T-helper 2 cell treated with Interferon-gamma antibody and Interleukin-4, amounts not matched to agents 100 ng/mL and 5 ng/mL, for 36 hours (primary cell): ENCODE data around the gene MBD3. TPM values are rescaled to one million over a fixed set of nuclear protein-coding genes. Genes with fewer than 3 reads are reported as not detected.

Experiments used
- intact Hi-C: fragments of 100-400 bp; cut with micrococcal nuclease; formaldehyde crosslinking; loops from one replicate; pipeline ENCODE4 v1.15.1; 2023
- total RNA-seq: library from RNA; stranded (reverse); gene quantifications from 2 replicates; pipeline ENCODE4 v1.2.3, GENCODE V29; 2022

Gene MBD3
- total RNA-seq, 1 donor from 2014 or later = 107 TPM

DNA sequence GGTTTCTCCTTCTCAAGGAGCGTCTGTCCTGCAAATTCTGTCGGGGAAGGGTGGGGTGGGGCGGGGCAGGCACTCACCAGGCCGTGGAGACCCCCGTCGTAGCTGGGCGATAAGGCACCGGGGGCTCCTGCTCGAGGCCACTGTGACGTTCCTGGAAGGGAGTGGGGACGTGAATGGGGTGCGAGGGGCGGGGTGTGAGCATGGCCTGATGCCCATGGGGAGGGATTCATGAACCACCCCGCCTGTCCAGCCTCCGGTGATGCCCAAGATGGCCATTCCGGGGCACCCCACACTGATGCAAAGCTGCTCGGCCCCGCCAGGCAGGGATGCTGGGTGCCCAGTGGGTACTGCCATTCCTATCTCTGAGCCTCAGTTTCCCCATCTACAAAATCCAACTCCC is 27.0 kb upstream of the MBD3 start:
- intact Hi-C loops = no loop called here

DNA sequence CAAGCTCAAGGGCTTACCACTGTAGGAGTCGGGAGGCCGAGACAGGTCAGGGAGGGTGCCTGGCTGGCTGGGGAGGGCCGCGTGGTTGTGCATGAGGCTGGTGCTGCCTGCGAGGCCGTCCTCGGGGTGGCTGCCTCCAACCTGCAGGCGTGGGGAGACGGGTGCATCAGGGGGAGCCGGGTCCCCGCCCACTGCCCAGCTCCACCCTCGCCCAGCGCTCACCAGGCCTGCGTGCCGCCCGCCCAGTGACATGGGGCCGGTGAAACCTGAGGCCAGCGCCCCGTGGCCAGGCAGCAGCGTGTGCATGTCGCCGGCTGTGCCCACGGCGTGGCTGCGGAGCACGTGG is 26.4 kb upstream of the MBD3 start:
- intact Hi-C loops = no loop called here

DNA sequence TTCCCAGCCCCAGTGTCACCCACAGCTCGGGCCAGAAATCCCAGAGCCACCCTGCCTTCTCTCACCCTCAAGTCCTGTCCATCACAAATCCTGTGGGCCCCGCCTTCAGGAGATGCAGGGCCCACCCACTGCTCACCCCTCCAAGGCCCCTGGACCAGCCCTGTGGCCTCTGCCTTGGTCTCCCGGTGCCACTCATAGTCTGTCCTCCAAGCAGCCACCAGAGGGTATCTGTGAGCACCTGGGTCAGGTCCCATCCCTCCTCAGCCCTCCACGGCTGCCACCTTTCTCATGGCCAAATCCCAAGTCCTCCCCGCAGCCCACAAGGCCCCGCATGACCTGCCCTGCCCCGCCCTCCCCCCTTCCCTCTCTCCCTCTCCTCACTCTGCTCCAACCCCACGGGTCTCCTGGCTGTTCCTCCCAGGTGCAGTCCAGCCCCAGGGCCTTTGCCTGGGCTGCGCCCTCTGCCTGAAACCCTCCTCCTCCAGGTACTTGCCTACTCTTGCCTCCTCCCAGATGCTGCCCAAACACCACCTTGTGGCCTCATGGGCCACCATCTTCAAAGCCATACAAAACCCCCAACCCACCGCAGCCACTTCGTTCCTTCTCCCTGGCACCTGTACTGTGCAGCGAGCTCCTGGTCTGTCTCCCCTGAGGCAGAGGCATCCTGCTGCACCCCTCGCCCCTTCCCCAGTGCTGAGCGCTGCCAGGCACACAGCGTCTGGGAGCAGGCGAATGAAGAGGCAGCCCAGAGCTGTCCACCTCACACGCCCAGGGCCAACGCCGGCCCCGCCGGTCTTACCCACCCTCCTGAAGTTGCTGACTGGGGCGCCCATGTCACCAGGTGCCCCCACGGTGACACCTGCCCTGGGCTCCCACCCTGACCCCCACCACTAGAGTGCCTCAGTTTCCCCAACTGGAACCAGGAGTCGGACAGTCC is 25.8 kb upstream of the MBD3 start:
- intact Hi-C loops = no loop called here

DNA sequence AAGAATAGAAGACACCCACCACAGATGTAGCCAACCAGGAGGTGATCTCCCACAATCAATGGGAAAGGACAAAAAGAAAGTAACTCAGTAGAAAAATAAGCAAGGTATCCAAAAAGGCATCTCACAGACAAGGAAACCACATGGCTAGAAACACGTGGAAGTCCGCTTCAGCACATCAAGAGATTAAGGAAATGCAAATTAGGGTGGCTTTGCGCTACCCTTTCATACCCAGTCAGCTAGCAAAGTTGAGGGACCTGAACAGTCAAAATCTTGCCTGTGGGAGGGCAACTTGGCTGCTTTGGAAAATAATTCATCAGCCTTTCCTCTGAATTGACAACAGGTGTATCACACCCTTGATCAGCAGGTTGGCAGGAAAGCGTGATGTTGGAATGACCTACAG is 24.2 kb upstream of the MBD3 start:
- intact Hi-C loops = no loop called here

DNA sequence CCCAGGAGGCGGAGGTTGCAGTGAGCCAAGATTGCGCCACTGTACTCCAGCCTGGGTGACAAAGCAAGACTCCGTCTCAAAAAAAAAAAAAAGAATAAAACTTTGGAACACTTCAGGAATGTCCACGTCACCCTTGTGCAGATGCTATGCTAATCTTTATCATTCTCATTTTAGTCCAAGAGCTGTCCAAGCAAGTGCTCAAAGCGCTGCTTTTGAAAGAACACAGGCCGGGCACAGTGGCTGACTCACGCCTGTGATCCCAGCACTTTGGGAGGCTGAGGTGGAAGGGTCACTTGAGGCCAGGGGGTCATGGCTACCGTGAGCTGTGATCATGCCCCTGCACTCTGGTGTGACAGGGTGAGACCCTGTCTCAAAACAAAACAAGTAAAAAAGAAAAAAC is 23.7 kb upstream of the MBD3 start:
- intact Hi-C loops = no loop called here

DNA sequence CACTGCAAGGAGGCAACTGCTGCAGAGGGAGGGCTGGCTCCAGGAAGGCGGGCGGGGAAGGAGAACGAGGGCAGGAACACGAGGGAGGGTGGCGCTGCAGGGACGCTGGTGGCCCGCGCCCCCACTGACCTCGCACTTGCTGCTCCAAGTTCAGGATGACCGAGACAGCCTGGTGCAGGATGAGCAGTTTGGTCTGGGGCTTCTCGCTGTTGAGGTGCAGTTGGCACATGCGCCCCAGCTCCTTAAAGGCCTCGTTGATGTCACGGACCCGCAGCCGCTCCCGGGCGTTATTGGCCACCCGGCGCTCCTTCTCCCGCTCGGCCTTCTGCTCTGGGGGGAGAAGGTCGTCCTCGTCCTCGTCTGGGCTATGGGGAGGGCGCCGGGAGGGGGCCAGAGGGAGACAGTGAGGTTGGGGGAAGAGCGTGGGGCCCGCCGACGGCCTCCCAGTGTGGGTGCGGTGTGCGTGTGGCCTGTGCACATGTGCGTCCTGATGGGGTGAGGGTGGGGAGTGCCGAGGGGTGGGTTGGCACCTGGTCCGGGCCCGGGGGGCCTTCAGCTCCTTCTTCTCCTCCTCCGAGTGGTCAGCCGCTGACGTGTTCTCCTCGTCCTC is 22.6 kb upstream of the MBD3 start:
- intact Hi-C loops = no loop called here

DNA sequence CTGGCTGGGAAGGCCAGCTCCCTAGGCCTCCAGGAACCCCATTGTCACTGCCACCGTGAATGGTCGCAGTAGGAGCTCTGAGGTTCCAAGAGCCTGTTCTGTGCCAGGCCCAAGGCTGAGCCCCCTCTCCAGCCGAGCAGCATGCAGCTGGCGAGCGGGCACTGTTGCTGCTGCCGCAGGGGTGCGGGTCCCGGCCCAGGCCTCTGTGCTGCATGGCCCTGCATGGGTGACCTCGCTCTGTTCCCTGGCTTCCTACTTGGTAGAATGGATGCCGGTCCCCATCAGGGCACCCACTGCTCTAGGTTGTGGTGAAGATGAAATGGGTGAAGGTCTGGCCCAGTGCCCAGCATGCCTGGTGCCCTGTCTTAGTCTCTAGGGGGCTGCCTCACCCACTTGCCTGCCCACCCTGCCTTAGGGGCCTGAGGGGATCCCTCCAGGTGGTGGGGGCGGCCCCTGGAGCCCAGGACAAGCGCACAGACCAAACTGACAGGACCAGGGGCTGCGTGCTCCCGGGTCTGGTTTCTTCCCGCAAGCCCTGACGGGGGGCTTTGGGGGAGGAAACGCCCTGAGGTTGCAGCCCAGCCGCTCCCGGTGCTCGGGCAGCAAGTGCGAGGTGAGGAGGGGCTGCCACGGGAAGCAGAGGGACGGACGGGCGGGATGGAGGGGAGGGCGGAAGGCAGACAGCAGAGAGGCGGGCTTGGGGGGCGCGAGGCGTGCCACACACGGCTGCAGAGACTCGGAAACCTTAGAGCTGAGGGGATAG is 21.3 kb upstream of the MBD3 start:
- intact Hi-C loops = no loop called here

DNA sequence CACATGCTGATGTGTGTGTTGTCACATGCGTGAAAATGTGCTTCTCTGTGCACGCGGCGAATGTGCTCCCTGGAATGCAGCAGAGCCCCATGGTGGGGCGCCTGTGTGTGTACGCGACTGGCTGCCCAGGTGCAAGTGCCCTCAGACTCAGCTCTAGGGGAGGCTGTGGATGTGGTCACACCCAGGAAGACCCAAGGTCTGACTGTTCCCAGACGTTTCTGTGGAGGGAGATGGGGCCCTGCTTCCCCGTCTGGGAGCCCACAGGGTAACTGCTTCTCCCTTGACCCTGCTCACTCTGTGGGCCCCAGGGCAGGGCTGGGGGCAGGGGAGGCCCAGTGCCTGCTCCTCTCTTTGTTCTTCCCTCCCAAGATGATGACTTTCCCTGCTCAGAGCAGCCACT is 20.5 kb upstream of the MBD3 start:
- intact Hi-C loops = no loop called here

DNA sequence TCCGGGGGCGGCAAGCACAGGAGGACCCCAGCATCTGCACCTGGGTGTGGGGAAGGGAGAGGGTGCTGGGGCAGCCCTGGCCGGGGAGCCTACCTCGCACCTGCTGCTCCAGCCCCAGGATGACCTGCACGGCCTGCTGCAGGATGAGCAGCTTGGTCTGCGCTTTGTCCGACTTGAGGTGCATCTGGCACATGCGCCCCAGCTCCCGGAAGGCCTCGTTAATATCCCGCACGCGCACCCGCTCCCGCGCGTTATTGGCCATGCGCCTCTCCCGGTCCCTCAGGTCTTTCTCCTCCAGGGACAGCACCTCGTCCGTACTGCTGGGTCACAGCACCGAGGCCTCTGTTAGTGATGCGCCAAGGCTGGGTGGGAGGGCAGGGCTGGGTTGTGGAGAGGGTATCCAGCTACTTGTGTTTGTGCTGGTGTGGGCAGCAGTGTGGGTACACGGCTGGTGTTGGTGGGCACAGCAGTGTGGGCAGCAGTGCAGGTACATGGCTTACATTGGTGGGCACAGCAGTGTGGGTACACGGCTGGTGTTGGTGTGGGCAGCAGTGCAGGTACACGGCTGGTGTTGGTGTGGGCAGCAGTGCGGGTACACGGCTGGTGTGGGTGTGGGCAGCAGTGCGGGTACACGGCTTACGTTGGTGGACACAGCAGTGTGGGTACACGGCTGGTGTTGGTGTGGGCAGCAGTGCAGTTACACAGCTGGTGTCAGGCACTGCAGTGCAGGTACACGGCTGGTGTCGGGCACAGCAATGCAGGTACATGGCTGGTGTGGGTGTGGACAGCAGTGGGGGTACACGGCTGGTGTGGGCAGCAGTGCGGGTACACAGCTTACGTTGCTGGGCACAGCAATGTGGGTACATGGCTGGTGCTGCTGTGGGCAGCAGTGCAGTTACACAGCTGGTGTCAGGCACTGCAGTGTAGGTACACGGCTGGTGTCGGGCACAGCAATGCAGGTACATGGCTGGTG is 19.7 kb upstream of the MBD3 start:
- intact Hi-C loops = no loop called here

DNA sequence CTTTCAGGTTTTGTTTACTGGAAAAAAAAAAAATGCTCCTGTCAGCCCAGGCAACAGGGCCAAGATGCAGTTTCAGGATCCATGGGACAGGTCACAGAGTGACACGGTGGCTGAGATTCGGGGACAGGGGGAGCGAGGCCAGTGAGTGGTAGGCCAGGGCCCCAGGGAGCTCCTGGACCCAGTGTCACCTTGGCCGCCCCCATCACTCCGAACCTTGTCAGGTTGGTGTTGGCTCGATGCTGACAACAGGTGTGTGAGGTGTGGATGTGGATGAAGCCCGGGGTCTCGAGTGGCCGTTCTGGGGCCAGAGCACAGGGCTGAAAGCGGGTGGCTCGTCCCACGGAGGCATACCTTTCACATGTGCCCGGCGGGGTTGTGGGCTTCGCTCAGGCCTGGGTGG is 18.7 kb upstream of the MBD3 start:
- intact Hi-C loops = no loop called here

DNA sequence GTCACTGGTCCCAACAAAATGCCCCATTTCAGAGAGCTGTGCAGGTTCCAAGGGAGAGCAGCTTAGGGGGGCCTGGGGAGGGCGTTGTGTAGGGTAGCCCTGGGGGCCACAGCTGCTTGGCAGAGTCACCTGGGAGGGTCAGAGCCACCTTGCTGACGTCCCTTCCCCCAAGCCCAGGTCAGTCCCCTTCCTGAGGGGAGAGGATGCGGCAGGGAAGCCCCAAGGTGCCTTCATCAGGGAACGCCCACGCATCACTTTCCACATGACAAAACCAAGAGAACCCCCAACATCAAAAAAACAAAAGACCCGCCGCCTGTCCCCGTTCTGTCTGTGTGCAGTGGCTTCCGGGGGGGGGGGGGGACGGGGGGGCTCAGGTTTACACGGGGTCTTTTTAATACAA is 17.9 kb upstream of the MBD3 start:
- intact Hi-C loops = no loop called here

DNA sequence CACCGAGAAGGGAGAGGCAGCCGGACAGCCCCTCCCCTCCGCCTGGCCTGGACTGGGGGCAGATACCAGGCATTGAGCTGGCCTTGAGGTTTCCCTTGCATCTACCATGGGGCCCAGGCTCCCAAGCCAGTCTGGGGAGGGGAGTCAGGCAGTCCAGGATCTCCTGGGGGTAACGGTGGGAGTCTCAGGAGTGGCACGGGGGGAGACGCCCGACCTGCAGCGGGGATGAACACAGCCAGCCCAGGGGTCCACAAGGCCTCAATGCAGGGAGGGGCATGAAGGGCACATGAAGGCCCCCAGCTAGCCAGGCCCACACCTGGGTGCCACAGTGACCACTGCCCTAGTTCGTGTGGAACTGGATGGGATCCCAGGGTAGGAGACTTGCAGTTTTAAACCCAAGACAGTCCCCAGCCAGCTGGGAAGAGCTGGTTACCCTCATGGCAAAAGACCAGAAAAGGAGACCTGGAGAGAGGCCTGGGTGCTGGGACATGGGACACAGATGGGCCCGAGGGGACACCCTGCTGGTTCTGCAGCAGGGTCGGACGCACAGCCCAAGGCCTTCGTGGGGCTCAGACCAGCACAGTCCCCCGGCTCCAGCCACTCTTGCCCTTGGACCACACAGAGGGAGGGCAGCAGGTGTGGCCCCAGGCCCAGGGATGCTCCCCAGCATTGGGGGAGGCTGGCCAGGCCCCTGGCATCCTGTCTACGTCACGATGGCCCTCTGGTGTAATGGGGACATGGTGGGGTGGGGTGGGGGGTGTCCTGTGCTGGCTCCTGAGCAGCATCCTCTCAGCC is 17.2 kb upstream of the MBD3 start:
- intact Hi-C loops = no loop called here

DNA sequence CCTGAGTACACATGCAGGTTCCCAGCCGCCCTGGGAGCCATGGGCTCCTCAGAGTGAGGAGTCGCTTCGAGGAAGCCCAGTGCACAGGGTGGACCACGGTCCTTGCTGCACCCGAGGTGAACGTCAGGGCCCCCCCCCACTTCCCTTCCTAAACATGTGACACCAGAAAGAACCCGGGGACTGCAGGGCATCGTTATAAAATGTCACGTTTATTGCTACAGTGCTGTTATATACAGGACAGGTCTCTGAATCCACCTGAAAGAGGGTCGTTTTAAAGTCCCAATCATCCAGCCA is 16.4 kb upstream of the MBD3 start:
- intact Hi-C loops = no loop called here

DNA sequence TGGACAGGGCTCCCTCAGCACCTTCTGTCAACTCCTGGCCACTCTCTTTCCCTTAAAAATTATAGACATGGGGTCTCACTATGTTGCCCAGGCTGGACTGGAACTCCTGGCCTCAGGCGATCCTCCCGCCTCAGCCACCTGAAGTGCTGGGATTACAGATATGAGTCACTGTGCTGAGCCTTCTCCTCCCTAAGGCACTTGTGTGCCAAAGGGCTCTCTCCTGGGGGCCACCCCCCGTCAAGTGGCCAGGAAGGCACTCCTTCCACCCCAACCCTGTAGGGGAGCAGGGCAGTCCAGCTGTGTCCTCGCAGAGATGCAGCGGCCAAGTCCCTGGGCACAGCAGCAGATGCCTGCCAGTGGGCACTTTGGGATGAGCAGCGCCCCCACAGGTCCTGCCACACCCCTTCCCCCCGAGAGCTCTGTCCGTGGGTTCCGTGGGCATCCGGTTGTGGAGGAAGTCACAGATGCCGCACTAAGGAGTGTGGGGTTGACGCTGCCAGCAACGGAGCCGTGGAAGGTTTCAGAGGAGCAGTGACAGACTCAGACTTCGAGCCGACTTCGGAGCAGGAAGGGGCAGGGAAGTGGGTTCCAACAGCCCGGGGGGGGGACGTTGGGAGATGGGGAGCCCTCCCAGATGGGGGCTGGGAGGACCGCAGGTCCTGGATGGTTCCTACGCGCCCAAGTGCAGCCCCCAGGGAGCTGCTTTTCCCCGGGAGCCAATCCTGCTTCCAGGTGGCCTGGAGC is 15.9 kb upstream of the MBD3 start:
- intact Hi-C loops = no loop called here

DNA sequence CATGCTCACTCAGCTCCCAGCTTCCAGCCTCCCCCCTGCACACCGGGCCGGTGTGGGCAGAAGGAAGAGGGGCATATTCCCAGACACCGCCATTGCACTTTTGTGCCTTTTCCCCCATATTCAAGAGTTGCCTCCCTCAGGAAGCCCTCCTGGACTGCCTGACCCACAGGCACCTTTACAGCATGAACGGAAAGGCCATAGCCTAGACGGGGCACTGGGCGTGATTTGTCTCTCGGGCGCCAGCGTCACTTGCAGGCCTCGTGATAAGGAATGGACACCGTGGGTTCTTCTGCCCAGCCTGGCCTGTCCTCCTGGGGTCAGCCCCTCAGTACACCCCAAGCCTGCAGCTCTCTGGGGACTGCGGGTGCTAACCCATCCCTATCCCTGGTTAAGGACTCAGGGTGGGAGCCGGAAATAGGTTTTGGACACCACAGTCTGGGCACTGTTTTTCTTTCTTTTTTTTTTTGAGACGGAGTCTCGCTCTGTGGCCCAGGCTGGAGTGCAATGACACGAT is 13.5 kb upstream of the MBD3 start:
- intact Hi-C loops = no loop called here

DNA sequence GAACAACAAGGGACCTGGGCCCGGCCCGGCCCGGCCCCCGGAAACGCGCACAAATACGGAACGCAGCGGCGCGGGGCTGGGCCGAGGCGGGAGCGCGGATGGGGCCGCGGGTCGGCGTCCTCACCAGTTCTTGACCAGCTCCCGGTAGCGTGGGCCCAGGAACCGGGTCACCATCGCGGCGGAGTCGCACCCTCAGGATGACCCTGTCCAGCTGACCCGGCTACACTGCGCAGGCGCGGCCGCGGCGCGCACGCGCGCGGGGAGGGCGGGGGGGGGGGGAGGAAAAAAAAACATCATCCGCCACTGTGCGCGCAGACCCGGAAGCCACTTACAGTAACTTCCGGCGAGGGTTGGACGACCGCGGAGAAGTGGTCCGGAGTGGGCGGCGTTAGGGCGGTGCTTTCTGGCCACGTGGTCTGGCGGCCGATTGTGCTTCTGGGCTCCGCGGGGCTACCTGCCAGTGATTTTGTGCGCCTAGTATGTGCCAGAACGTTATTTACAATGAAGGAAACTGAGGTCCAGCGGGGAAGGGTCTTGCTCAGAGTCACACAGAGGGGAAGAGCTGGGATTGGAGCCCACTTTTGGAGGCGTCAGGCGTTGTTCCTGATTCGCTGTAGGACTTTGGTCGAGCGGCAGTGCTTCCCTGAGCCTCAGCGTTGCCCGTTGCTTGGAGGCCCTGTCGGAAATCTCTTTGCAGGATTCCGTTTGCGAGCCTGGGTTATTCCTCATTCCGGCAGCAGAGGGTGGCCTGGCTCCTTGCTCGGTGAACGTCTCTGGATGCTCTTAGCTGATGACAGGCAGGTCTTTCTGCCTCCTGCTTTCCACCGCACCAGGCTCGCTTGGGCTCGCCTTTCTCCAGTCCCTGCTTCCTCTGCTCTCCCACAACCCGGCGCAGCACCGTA is 12.8 kb upstream of the MBD3 start, which contains the start of gene UQCR11:
Gene UQCR11 (minus strand): TSS at position 227 of the 902 bp plus-strand sequence. CDS start 53 bp downstream, at position 174.
- intact Hi-C loops = loop anchor here (1.0 to 2.0 kb wide), 3 partner anchors 13 to 207 kb away; partner anchors contain the start of genes ATP8B3, MBD3 and TCF3

DNA sequence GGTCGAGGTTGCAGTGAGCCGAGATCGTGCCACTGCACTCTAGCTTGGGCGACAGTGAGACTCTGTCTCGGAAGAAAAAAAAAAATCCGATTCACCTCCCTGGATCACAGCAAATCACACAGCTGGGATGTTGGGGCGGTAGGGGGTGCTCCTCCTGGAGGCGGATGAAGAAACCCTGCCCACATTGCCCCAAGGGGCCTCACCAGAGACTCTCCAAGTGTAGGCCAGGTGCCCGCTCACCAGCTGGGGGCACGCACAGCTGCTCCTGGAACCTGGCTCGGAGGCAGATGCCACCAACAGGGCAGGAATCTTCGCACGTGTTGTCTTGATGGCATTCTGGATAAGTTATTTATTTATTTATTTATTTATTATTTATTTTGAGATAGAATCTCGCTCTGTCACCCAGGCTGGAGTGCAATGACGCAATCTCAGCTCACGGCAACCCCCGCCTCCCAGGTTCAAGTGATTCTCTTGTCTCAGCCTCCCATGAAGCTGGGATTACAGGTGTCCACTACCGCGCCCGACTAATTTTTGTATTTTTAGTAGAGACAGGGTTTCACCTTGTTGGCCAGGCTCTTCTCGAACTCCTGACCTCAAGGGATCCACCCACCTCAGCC is 9.5 kb upstream of the MBD3 start:
- intact Hi-C loops = no loop called here

DNA sequence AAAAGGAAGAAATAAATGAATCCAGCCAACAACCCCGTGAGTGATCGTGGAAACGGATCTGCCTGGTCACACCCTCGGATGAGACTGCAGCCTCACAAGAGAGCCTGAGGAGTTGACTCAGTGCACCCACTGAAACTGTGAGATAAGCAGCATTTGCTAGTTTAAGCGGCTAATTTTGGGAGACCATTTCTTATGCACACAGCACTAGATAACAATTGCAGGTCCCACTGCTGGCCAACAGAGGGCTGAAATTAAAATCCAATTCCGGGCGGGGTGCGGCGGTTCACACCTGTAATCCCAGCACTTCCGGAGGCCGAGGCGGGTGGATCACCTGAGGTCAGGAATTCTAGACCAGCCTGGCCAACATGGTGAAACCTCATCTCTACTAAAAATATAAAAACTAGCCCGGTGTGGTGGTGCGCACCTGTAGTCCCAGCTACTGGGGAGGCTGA is 9.0 kb upstream of the MBD3 start:
- intact Hi-C loops = no loop called here
